ENCODE measurements around the gene TMEM92.
"Not testable (repeated sequence)": the region's sequence is repeated elsewhere in the genome, so short reads cannot be mapped to it uniquely, and the experiment has no call there.

TMEM92 gene

GRCh38 chr17:50289991-50290702 lies 15.9 kb downstream of the TMEM92 start:
- peak overlapping the region; percentile 93 for H3K27ac ChIP-seq (ENCODE audit: low read length)
- H3K9ac ChIP-seq (ENCODE audit: low read length in 2 of 2): peak overlapping the region; percentile 60 to 61

DNA sequence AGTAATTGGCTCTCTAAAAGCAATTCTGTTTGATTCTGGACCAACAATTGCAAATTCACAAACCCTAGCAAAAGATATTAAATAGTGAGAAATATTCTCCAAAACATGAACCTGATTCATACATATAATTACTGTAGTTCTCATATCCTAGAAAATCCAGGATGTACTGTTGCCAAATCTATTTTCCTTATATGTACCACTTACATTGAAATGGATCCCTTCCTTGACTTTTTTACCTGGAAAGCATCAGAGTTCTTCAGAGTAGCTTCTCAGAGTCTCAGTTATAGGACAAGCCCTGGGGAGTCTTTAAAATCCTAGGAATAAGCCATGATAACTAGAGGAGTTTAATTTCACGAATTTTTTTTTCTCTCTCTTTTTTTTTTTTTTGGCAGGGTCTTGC lies 16.7 kb downstream of the TMEM92 start:
- Histone ChIP-seq H3K4me3 (ENCODE audit: low read length in 2 of 2) (peak overlapping the region in 1 of 2 donors; percentile 13), H3K4me1 (ENCODE audit: control insufficient read depth, insufficient read depth, low read length) (peaks cover 19% of the 10 kb centered on the region), H3K27me3 (ENCODE audit: control insufficient read depth in 1 of 2, insufficient read depth in 2 of 2, low read length in 2 of 2) (no peaks in the 10 kb centered on the region), H3K9me3 (ENCODE audit: control insufficient read depth in 2 of 2, low read length in 2 of 2) (no peaks in the 10 kb centered on the region), H3K36me3 (ENCODE audit: control insufficient read depth in 2 of 2, insufficient read depth in 2 of 2, low read length in 2 of 2) (no peaks in the 10 kb centered on the region), H3K9ac (ENCODE audit: low read length in 2 of 2) (peak overlapping the region in 1 of 2 donors; percentile 61), H3K27ac (ENCODE audit: low read length) (peak overlapping the region; percentile 93)

More at GRCh38 chr17:50289991-50290702, 15.9 kb downstream of the TMEM92 start:
- H3K36me3 ChIP-seq (ENCODE audit: control insufficient read depth in 2 of 2, insufficient read depth in 2 of 2, low read length in 2 of 2): no peaks in the 10 kb centered on the region
- peak overlapping the region; percentile 23 to 52 for H3K4me3 ChIP-seq (ENCODE audit: low read length in 2 of 2)
- no peaks in the 10 kb centered on the region for H3K27me3 ChIP-seq (ENCODE audit: control insufficient read depth in 1 of 2, insufficient read depth in 2 of 2, low read length in 2 of 2)
- H3K9me3 ChIP-seq (ENCODE audit: control insufficient read depth in 2 of 2, low read length in 2 of 2): no peaks in the 10 kb centered on the region
- H3K4me1 ChIP-seq (ENCODE audit: control insufficient read depth, insufficient read depth, low read length): peaks cover 19% of the 10 kb centered on the region

DNA sequence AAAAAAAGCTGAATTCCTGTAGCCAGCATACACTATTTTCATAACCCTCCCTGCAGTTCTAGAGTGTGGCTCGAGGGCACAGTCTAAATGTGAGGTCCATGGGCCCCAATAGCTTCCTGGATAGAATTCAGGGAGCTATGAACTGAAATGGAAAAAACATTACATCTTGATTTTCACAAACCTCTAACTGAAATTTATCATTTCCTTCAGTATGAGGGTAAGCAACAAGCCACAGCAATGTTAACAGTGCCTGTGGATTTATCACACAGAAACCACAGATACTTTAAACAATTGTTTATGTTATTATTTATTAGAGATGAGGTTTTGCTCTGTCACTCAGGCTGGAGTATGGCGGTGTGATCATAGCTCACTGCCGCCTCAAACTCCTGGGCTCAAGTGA lies 18.2 kb downstream of the TMEM92 start:
- no peaks in the 10 kb centered on the region for H3K27me3 ChIP-seq (ENCODE audit: control insufficient read depth in 1 of 2, insufficient read depth in 2 of 2, low read length in 2 of 2)
- H3K27ac ChIP-seq (ENCODE audit: low read length): no peak overlapping the region

GRCh38 chr17:50295021-50295420 lies 20.8 kb downstream of the TMEM92 start:
- Histone ChIP-seq H3K36me3 (ENCODE audit: control insufficient read depth in 2 of 2, insufficient read depth in 2 of 2, low read length in 2 of 2) (no peaks in the 10 kb centered on the region), H3K27me3 (ENCODE audit: control insufficient read depth in 1 of 2, insufficient read depth in 2 of 2, low read length in 2 of 2) (no peaks in the 10 kb centered on the region), H3K4me1 (ENCODE audit: control insufficient read depth, insufficient read depth, low read length) (peaks cover 7% of the 10 kb centered on the region), H3K9me3 (ENCODE audit: control insufficient read depth in 2 of 2, low read length in 2 of 2) (no peaks in the 10 kb centered on the region), H3K4me3 (ENCODE audit: low read length in 2 of 2) (no peak overlapping the region), H3K27ac (ENCODE audit: low read length) (no peak overlapping the region), H3K9ac (ENCODE audit: low read length in 2 of 2) (no peak overlapping the region)

More for the DNA sequence above, 18.2 kb downstream of the TMEM92 start:
- Histone ChIP-seq H3K4me3 (ENCODE audit: low read length in 2 of 2) (no peak overlapping the region), H3K9ac (ENCODE audit: low read length in 2 of 2) (no peak overlapping the region), H3K36me3 (ENCODE audit: control insufficient read depth in 2 of 2, insufficient read depth in 2 of 2, low read length in 2 of 2) (no peaks in the 10 kb centered on the region), H3K9me3 (ENCODE audit: control insufficient read depth in 2 of 2, low read length in 2 of 2) (no peaks in the 10 kb centered on the region), H3K4me1 (ENCODE audit: control insufficient read depth, insufficient read depth, low read length) (peaks cover 19% of the 10 kb centered on the region)

GRCh38 chr17:50297407-50297865 lies 23.2 kb downstream of the TMEM92 start:
- H3K9me3 ChIP-seq (ENCODE audit: control insufficient read depth in 2 of 2, low read length in 2 of 2): no peaks in the 10 kb centered on the region
- no peaks in the 10 kb centered on the region for H3K27me3 ChIP-seq (ENCODE audit: control insufficient read depth in 1 of 2, insufficient read depth in 2 of 2, low read length in 2 of 2)
- H3K36me3 ChIP-seq (ENCODE audit: control insufficient read depth in 2 of 2, insufficient read depth in 2 of 2, low read length in 2 of 2): no peaks in the 10 kb centered on the region
- H3K9ac ChIP-seq (ENCODE audit: low read length in 2 of 2): no peak overlapping the region
- H3K4me1 ChIP-seq (ENCODE audit: control insufficient read depth, insufficient read depth, low read length): no peaks in the 10 kb centered on the region
- no peak overlapping the region for H3K4me3 ChIP-seq (ENCODE audit: low read length in 2 of 2)
- no peak overlapping the region for H3K27ac ChIP-seq (ENCODE audit: low read length)

DNA sequence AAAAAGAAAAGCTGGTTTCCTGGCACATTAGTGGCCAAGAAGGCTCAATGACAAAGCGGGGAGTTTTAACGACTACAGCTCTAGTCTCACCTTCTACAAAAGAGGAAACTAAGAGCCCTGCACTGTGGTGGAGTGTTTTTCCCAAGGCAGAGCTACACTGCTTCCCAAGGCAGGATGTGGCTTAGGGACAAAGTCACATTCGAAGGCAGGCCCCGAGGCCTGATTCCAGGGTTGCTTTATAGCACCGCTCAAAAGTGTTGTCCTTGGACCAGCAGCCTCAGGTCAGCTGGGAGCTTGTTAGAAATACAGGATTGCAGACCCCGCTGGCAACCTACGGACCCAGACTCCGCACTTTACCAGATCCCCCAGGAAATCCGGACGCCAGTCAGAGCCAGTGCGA lies 23.8 kb downstream of the TMEM92 start:
- Histone ChIP-seq H3K4me1 (ENCODE audit: control insufficient read depth, insufficient read depth, low read length) (no peaks in the 10 kb centered on the region), H3K9ac (ENCODE audit: low read length in 2 of 2) (no peak overlapping the region), H3K27me3 (ENCODE audit: control insufficient read depth in 1 of 2, insufficient read depth in 2 of 2, low read length in 2 of 2) (no peaks in the 10 kb centered on the region), H3K27ac (ENCODE audit: low read length) (no peak overlapping the region), H3K36me3 (ENCODE audit: control insufficient read depth in 2 of 2, insufficient read depth in 2 of 2, low read length in 2 of 2) (no peaks in the 10 kb centered on the region), H3K9me3 (ENCODE audit: control insufficient read depth in 2 of 2, low read length in 2 of 2) (no peaks in the 10 kb centered on the region), H3K4me3 (ENCODE audit: low read length in 2 of 2) (no peak overlapping the region)

- Histone ChIP-seq H3K36me3 (ENCODE audit: control insufficient read depth in 2 of 2, insufficient read depth in 2 of 2, low read length in 2 of 2) (no peaks in the 10 kb centered on the region), H3K4me1 (ENCODE audit: control insufficient read depth, insufficient read depth, low read length) (peaks cover 2% of the 10 kb centered on the region), H3K9me3 (ENCODE audit: control insufficient read depth in 2 of 2, low read length in 2 of 2) (no peaks in the 10 kb centered on the region), H3K4me3 (ENCODE audit: low read length in 2 of 2) (no peak overlapping the region), H3K27ac (ENCODE audit: low read length) (no peak overlapping the region), H3K9ac (ENCODE audit: low read length in 2 of 2) (no peak overlapping the region), H3K27me3 (ENCODE audit: control insufficient read depth in 1 of 2, insufficient read depth in 2 of 2, low read length in 2 of 2) (no peaks in the 10 kb centered on the region)
These were observed 25.5 kb downstream of the TMEM92 start for GRCh38 chr17:50299776-50300175.

DNA sequence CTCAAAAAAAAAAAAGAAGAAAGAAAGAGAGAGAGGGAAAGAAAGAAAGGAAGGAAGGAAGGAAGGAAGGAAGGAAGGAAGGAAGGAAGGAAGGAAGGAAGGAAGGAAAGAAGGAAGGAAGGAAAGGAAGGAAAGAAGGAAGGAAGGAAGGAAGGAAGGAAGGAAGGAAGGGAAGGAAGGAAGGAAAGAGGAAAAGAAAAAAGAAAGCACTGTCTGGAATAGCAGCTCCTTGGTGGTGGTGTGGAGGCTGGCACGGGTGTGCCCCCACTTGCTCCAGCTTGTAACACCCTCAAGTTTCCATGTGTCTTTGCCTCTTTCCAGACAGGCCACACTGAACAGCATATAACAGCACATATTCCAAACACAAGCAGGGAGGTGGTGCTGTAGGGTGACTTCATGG lies 26.6 kb downstream of the TMEM92 start:
- not testable (repeated sequence) for H3K9ac ChIP-seq (ENCODE audit: low read length in 2 of 2); H3K4me3 ChIP-seq (ENCODE audit: low read length in 2 of 2); H3K27ac ChIP-seq (ENCODE audit: low read length); H3K27me3 ChIP-seq (ENCODE audit: control insufficient read depth in 1 of 2, insufficient read depth in 2 of 2, low read length in 2 of 2); H3K9me3 ChIP-seq (ENCODE audit: control insufficient read depth in 2 of 2, low read length in 2 of 2); H3K36me3 ChIP-seq (ENCODE audit: control insufficient read depth in 2 of 2, insufficient read depth in 2 of 2, low read length in 2 of 2); H3K4me1 ChIP-seq (ENCODE audit: control insufficient read depth, insufficient read depth, low read length)

DNA sequence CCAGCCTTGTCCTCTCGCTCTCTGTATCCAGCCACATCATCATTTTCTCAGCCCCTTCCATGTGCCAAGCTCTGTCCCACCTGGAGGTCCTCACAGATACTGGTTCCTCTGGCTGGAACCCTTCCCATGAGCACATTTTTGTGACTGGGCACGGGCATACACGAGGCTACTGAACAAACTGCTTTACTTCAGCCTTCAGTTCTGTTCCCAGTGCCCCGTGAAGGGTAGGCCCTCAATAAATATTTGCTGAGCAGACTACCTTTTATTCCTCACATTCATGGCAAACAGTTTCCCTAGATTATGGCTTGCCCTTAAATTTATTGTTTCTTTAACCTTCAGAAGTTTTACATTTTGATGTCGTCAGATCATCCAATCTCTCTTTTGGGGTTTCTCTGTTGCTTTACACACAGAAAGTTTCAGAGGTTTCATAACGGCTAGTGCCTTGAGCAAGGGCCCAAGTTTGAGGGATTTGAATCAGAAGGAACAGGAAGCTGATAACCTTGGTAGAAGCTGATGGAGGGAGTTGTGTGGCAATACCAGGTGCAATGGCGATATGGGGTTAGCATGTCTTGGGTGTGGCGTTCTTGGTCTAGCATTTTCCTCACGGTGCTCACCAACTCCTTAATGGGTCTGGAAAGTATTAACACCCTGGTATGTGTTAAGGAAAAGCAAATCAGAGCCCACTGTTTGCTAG lies 27.8 kb downstream of the TMEM92 start:
- no peaks in the 10 kb centered on the region for H3K36me3 ChIP-seq (ENCODE audit: control insufficient read depth in 2 of 2, insufficient read depth in 2 of 2, low read length in 2 of 2)
- no peak overlapping the region for H3K4me3 ChIP-seq (ENCODE audit: low read length in 2 of 2)
- H3K9me3 ChIP-seq (ENCODE audit: control insufficient read depth in 2 of 2, low read length in 2 of 2): no peaks in the 10 kb centered on the region
- no peak overlapping the region for H3K9ac ChIP-seq (ENCODE audit: low read length in 2 of 2)
- peaks cover 7% of the 10 kb centered on the region for H3K4me1 ChIP-seq (ENCODE audit: control insufficient read depth, insufficient read depth, low read length)
- no peak overlapping the region for H3K27ac ChIP-seq (ENCODE audit: low read length)
- H3K27me3 ChIP-seq (ENCODE audit: control insufficient read depth in 1 of 2, insufficient read depth in 2 of 2, low read length in 2 of 2): no peaks in the 10 kb centered on the region

GRCh38 chr17:50303051-50303450 lies 28.8 kb downstream of the TMEM92 start:
- Histone ChIP-seq H3K27me3 (ENCODE audit: control insufficient read depth in 1 of 2, insufficient read depth in 2 of 2, low read length in 2 of 2) (no peaks in the 10 kb centered on the region), H3K27ac (ENCODE audit: low read length) (no peak overlapping the region), H3K9ac (ENCODE audit: low read length in 2 of 2) (no peak overlapping the region), H3K9me3 (ENCODE audit: control insufficient read depth in 2 of 2, low read length in 2 of 2) (no peaks in the 10 kb centered on the region), H3K36me3 (ENCODE audit: control insufficient read depth in 2 of 2, insufficient read depth in 2 of 2, low read length in 2 of 2) (no peaks in the 10 kb centered on the region), H3K4me1 (ENCODE audit: control insufficient read depth, insufficient read depth, low read length) (peaks cover 7% of the 10 kb centered on the region), H3K4me3 (ENCODE audit: low read length in 2 of 2) (no peak overlapping the region)

- Histone ChIP-seq H3K27ac (ENCODE audit: low read length) (no peak overlapping the region), H3K9me3 (ENCODE audit: control insufficient read depth in 2 of 2, low read length in 2 of 2) (no peaks in the 10 kb centered on the region), H3K9ac (ENCODE audit: low read length in 2 of 2) (no peak overlapping the region), H3K36me3 (ENCODE audit: control insufficient read depth in 2 of 2, insufficient read depth in 2 of 2, low read length in 2 of 2) (no peaks in the 10 kb centered on the region), H3K27me3 (ENCODE audit: control insufficient read depth in 1 of 2, insufficient read depth in 2 of 2, low read length in 2 of 2) (no peaks in the 10 kb centered on the region), H3K4me3 (ENCODE audit: low read length in 2 of 2) (no peak overlapping the region), H3K4me1 (ENCODE audit: control insufficient read depth, insufficient read depth, low read length) (peaks cover 7% of the 10 kb centered on the region)
These were observed 29.3 kb downstream of the TMEM92 start for GRCh38 chr17:50303596-50303995.

Data from stomach smooth muscle (tissue), 2 donors.